Neural cell (in vitro differentiated cells): ENCODE data around the gene GTPBP4. TPM values are rescaled to one million over a fixed set of nuclear protein-coding genes. Genes with fewer than 3 reads are reported as not detected.

Experiments
- H2AFZ ChIP-seq: fragments of 200-600, 300-800 bp; sonication (generic), shearing (Covaris generic); 2 replicates; pipeline ENCODE4 v1.6.0; 2014; ENCODE audit warnings: low read depth, mild to moderate bottlenecking, antibody characterized with exemption, low read length, moderate library complexity
- H3F3A ChIP-seq: fragments of 200-600 bp; shearing (Covaris generic); 2 replicates; pipeline ENCODE4 v1.6.1; 2016; ENCODE audit warnings: mild to moderate bottlenecking, moderate library complexity, mixed read lengths, antibody characterized with exemption, low read length; ENCODE audit not compliant: insufficient read depth, poor library complexity, severe bottlenecking
- H3K27ac ChIP-seq: fragments of 200-600, 300-800 bp; sonication (generic), shearing (Covaris generic); 2 replicates; pipeline ENCODE4 v1.5.1; 2014; ENCODE audit warnings: mild to moderate bottlenecking, low read length, moderate library complexity
- H3K27me3 ChIP-seq: fragments of 300-800, 200-600 bp; sonication (generic), shearing (Covaris generic); 2 replicates; pipeline ENCODE4 v1.6.0; 2014; ENCODE audit warnings: mild to moderate bottlenecking, low read depth, low read length, moderate library complexity; ENCODE audit not compliant: insufficient read depth
- H3K36me3 ChIP-seq: fragments of 300-800, 200-600 bp; sonication (generic), shearing (Covaris generic); 2 replicates; pipeline ENCODE4 v1.5.1; 2014; ENCODE audit warnings: mild to moderate bottlenecking, antibody characterized with exemption, low read length, moderate library complexity; ENCODE audit not compliant: insufficient read depth
- H3K4me2 ChIP-seq: fragments of 300-800, 200-600 bp; sonication (generic), shearing (Covaris generic); 2 replicates; pipeline ENCODE4 v1.6.0; 2014; ENCODE audit warnings: mild to moderate bottlenecking, low read length
- H3K4me3 ChIP-seq: fragments of 300-800, 200-600 bp; sonication (generic), shearing (Covaris generic); 2 replicates; pipeline ENCODE4 v1.5.1; 2014; ENCODE audit warnings: mild to moderate bottlenecking, low read length, moderate library complexity
- H3K79me2 ChIP-seq: fragments of 200-600 bp; shearing (Covaris generic); replicated peaks from 2 replicates; pipeline ENCODE4 v1.6.0; 2014; ENCODE audit warnings: mild to moderate bottlenecking, low read length, moderate library complexity; ENCODE audit not compliant: insufficient read depth
- H3K9ac ChIP-seq: fragments of 300-800, 200-600 bp; sonication (generic), shearing (Covaris generic); 2 replicates; pipeline ENCODE4 v1.6.1; 2016; ENCODE audit warnings: mild to moderate bottlenecking, low read length, mixed read lengths
- H3K9me2 ChIP-seq: fragments of 200-600 bp; shearing (Covaris generic); 2 replicates; pipeline ENCODE4 v1.6.1; 2016; ENCODE audit warnings: mild to moderate bottlenecking, low read length, mixed read lengths; ENCODE audit not compliant: insufficient read depth
- H3K9me3 ChIP-seq: fragments of 200-600, 300-800 bp; sonication (generic), shearing (Covaris generic); 2 replicates; pipeline ENCODE4 v1.6.1; 2016; ENCODE audit warnings: mild to moderate bottlenecking, mixed run types, low read length, moderate library complexity, mixed read lengths
- H4K20me1 ChIP-seq: fragments of 200-600 bp; shearing (Covaris generic); 2 replicates; pipeline ENCODE4 v1.6.1; 2016; ENCODE audit warnings: mild to moderate bottlenecking, mixed run types; ENCODE audit not compliant: insufficient read depth
- EP300 ChIP-seq: fragments of 450-650 bp; conservative IDR thresholded peaks from 2 replicates; pipeline ENCODE4 v1.6.1; 2014; ENCODE audit warnings: antibody characterized with exemption, mild to moderate bottlenecking, moderate library complexity; ENCODE audit not compliant: poor library complexity, severe bottlenecking
- EZH2 ChIP-seq: fragments of 200-600, 300-800 bp; shearing (Covaris generic), sonication (generic); IDR thresholded peaks from 2 replicates; pipeline ENCODE4 v1.6.1; 2014; ENCODE audit warnings: antibody characterized with exemption, low read length, borderline replicate concordance, mild to moderate bottlenecking; ENCODE audit not compliant: insufficient read depth, poor library complexity, severe bottlenecking
- MXI1 ChIP-seq: fragments of 450-650 bp; conservative IDR thresholded peaks from 2 replicates; pipeline ENCODE4 v1.6.1; 2014; ENCODE audit warnings: antibody characterized with exemption, mild to moderate bottlenecking; ENCODE audit not compliant: poor library complexity, severe bottlenecking
- POLR2AphosphoS5 ChIP-seq: IDR thresholded peaks from 2 replicates; pipeline ENCODE4 v1.6.1; 2012
- RAD21 ChIP-seq: fragments of 450-650 bp; conservative IDR thresholded peaks from 2 replicates; pipeline ENCODE4 v1.6.1; 2014; ENCODE audit warnings: antibody characterized with exemption, mild to moderate bottlenecking, moderate library complexity
- REST ChIP-seq: IDR thresholded peaks from 2 replicates; pipeline ENCODE4 v1.6.1; 2012; ENCODE audit warnings: borderline replicate concordance
- SMC3 ChIP-seq: fragments of 450-650 bp; conservative IDR thresholded peaks from 2 replicates; pipeline ENCODE4 v1.6.1; 2014; ENCODE audit warnings: antibody characterized with exemption, mild to moderate bottlenecking, moderate library complexity; ENCODE audit not compliant: poor library complexity
- TAF1 ChIP-seq: IDR thresholded peaks from 2 replicates; pipeline ENCODE4 v1.6.1; 2012; ENCODE audit warnings: low read depth
- polyA minus RNA-seq: library from RNA; depleted of rRNA, polyadenylated mRNA; stranded (reverse); fragments of >200 nt; gene quantifications from 2 replicates; pipeline ENCODE4 v1.2.3, GENCODE V29; 2014
- polyA plus RNA-seq: library from polyadenylated mRNA; depleted of rRNA; stranded (reverse); fragments of >200 nt; gene quantifications from 2 replicates; pipeline ENCODE4 v1.2.3, GENCODE V29; 2014
- TF ChIP-seq, protein P1 (sequence below): fragments of 450-650 bp; IDR thresholded peaks from 2 replicates; pipeline ENCODE4 v1.5.1; 2014; ENCODE audit warnings: antibody characterized with exemption, mild to moderate bottlenecking, moderate library complexity; ENCODE audit not compliant: poor library complexity, severe bottlenecking

The GTPBP4 gene
- polyA plus RNA-seq (32.7 and 37.5 TPM in 2 replicates), polyA minus RNA-seq (33.2 and 36.8 TPM in 2 replicates)

- Histone ChIP-seq H3K4me2 (peak within 1 kb of the TSS; percentile 81), H4K20me1 (no peaks in the 10 kb centered on the region), H3K27me3 (no peaks in the 10 kb centered on the region), H3K9ac (peak within 1 kb of the TSS; percentile 95), H3F3A (no peaks in the 10 kb centered on the region), H3K79me2 (peaks cover 34% of the 10 kb centered on the region), H3K9me3 (no peaks in the 10 kb centered on the region), H3K9me2 (no peaks in the 10 kb centered on the region), H3K4me3 (peak within 1 kb of the TSS; percentile 86), H3K36me3 (no peaks in the 10 kb centered on the region), H3K27ac (peak within 1 kb of the TSS; percentile 80), H2AFZ (peak within 1 kb of the TSS; percentile 83)
- TF ChIP-seq, protein P1, sequence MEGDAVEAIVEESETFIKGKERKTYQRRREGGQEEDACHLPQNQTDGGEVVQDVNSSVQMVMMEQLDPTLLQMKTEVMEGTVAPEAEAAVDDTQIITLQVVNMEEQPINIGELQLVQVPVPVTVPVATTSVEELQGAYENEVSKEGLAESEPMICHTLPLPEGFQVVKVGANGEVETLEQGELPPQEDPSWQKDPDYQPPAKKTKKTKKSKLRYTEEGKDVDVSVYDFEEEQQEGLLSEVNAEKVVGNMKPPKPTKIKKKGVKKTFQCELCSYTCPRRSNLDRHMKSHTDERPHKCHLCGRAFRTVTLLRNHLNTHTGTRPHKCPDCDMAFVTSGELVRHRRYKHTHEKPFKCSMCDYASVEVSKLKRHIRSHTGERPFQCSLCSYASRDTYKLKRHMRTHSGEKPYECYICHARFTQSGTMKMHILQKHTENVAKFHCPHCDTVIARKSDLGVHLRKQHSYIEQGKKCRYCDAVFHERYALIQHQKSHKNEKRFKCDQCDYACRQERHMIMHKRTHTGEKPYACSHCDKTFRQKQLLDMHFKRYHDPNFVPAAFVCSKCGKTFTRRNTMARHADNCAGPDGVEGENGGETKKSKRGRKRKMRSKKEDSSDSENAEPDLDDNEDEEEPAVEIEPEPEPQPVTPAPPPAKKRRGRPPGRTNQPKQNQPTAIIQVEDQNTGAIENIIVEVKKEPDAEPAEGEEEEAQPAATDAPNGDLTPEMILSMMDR, result peak; percentile 73
- peak; percentile 100 for TF ChIP-seq MXI1
- TF ChIP-seq POLR2AphosphoS5, result peak; percentile 95
- no peak for TF ChIP-seq REST
- peak; percentile 34 for TF ChIP-seq SMC3
- peak; percentile 42 for TF ChIP-seq EP300
- peak; percentile 49 for TF ChIP-seq RAD21
- TF ChIP-seq EZH2, result no peak
- peak; percentile 21 for TF ChIP-seq TAF1
Observed at GRCh38 chr10:987870-988666, at the start of gene GTPBP4. GTPBP4 (plus strand) TSS chr10:988434; CDS start chr10:988480, 46 bp downstream.

- H3K36me3 ChIP-seq, result no peaks in the 10 kb centered on the region
- no peak for TF ChIP-seq RAD21
- no peak for TF ChIP-seq POLR2AphosphoS5
- no peak for TF ChIP-seq EP300
- no peak for TF ChIP-seq MXI1
- TF ChIP-seq REST, result no peak
- TF ChIP-seq, protein P1, result no peak
- TF ChIP-seq EZH2, result no peak
Observed at GRCh38 chr10:938941-939678, 49.1 kb upstream of the GTPBP4 start.

More at GRCh38 chr10:938941-939678, 49.1 kb upstream of the GTPBP4 start:
- Histone ChIP-seq H3K79me2 (no peaks in the 10 kb centered on the region), H3K9me3 (no peaks in the 10 kb centered on the region), H3K4me2 (no peak overlapping the region), H3F3A (no peaks in the 10 kb centered on the region), H3K27ac (no peak overlapping the region), H2AFZ (no peak overlapping the region), H4K20me1 (no peaks in the 10 kb centered on the region), H3K27me3 (no peaks in the 10 kb centered on the region), H3K9ac (no peak overlapping the region), H3K9me2 (no peaks in the 10 kb centered on the region), H3K4me3 (no peak overlapping the region)
